SK-N-DZ (cell line): ENCODE measurements around the gene ZNF827. TPM values are rescaled to one million over a fixed set of nuclear protein-coding genes. Genes with fewer than 3 reads are reported as not detected.

Source experiments
- DNase-seq: peaks from one replicate; pipeline ENCODE4 v3.0.0-alpha.2; 2015; ENCODE audit warnings: low spot score
- polyA plus RNA-seq, 2 experiments: library from polyadenylated mRNA; depleted of rRNA; stranded (reverse); fragments of >200 nt; gene quantifications; 2 replicates each; pipeline ENCODE4 v1.2.3, GENCODE V29; 2014

Gene ZNF827, protein sequence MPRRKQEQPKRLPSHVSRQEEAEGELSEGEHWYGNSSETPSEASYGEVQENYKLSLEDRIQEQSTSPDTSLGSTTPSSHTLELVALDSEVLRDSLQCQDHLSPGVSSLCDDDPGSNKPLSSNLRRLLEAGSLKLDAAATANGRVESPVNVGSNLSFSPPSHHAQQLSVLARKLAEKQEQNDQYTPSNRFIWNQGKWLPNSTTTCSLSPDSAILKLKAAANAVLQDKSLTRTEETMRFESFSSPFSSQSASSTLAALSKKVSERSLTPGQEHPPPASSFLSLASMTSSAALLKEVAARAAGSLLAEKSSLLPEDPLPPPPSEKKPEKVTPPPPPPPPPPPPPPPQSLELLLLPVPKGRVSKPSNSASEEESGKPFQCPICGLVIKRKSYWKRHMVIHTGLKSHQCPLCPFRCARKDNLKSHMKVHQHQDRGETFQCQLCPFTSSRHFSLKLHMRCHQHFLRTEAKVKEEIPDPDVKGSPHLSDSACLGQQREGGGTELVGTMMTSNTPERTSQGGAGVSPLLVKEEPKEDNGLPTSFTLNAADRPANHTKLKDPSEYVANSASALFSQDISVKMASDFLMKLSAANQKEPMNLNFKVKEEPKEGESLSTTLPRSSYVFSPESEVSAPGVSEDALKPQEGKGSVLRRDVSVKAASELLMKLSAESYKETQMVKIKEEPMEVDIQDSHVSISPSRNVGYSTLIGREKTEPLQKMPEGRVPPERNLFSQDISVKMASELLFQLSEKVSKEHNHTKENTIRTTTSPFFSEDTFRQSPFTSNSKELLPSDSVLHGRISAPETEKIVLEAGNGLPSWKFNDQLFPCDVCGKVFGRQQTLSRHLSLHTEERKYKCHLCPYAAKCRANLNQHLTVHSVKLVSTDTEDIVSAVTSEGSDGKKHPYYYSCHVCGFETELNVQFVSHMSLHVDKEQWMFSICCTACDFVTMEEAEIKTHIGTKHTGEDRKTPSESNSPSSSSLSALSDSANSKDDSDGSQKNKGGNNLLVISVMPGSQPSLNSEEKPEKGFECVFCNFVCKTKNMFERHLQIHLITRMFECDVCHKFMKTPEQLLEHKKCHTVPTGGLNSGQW
- 2.4 and 2.6 TPM in 2 replicates for polyA plus RNA-seq (2014; cell fraction: cytosol; rRNA removed)
- polyA plus RNA-seq (2014; cell fraction: nucleus; rRNA removed): 6.4 and 15.0 TPM in 2 replicates

GRCh38 chr4:145938618-145939440, at the start of gene ZNF827:
Gene ZNF827 (minus strand): TSS chr4:145938823. CDS start chr4:145938407, 416 bp downstream.
- peak; percentile 61 for DNase-seq

- no peak for DNase-seq
Measured at GRCh38 chr4:145984563-145984962, 45.9 kb upstream of the ZNF827 start.

DNA sequence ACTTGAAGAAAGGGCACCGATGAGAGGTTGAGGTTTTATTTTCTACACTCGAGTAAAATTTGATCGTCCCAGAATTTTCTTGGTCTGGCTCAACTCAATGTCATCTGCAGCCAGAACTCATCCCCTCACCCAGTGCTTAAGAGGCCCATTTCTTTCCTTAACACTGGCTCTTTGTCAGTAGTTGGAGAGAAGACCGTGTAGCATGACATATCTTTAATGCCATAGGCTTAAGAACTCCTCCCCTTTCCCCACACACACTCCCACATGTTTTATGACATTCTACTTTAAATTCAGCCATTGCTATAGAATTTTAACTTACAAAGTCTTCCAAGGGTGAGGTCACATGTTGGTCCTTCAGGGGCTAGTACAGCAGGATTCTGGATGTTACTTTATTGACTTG, 44.2 kb upstream of the ZNF827 start:
- DNase-seq: no peak

GRCh38 chr4:145979160-145979559, 40.5 kb upstream of the ZNF827 start:
- DNase-seq: no peak

DNA sequence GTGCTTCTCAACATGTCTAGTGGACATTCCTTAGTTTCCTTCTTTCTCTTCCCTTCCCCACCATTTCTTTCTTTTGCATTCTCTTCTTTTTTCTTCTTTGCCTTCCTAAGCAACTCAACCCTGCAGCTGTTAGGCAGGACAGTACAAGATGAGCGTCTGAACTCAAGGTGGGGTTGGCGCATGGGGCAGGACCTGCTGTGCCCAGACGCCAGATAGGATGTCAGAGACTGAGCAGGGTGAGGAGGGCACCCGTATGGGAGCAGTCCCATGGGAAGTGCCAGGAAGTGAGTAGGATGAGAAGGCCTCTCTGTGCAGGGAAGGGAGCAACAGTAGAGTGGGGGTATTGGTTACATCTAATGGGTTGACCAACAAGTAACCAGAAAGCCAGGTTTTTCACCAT, 38.1 kb upstream of the ZNF827 start:
- DNase-seq: no peak

DNA sequence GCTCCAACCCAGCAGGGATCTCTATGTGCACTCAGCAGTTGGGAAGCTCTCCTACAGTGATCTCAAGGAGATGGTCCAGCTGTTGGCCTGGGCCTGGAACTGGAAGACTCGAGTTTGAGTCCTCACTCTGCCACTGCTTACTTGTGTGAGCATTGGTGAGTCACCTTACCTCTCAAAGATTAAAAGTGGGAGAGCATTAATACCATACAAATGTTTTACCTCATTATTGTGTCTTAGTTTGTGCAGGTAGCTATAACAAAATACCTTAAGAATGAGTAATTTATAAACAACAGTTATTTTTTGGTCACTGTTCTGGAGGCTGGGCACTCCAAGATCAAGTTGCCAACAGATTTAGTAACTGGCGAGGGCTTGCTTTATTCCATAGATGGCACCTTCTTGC, 21.4 kb upstream of the ZNF827 start:
- no peak for DNase-seq

GRCh38 chr4:145957302-145957701, 18.7 kb upstream of the ZNF827 start:
- DNase-seq: no peak

- peak; percentile 31 for DNase-seq
Measured at GRCh38 chr4:145956288-145956890, 17.8 kb upstream of the ZNF827 start.

DNA sequence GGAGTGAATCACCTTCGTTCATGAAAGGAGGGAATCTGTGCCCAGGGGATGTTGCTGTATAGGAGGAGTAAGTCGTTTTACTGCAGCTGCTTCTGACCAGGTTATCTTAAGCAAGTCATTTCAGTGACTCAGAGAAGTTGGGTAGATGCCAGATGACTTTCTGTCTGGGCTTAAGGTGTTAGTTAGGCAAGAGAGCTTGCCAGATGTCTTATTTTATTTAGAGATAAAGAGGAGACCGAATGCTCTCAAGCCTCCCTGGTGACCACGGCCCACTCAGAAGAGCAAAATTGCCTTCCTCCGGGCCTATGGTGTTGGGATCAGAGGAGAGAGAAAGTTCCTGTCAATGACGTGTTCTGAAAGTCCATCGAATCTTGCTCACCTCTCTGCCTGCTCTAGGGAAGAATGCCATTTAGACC, 16.3 kb upstream of the ZNF827 start:
- DNase-seq: no peak

DNA sequence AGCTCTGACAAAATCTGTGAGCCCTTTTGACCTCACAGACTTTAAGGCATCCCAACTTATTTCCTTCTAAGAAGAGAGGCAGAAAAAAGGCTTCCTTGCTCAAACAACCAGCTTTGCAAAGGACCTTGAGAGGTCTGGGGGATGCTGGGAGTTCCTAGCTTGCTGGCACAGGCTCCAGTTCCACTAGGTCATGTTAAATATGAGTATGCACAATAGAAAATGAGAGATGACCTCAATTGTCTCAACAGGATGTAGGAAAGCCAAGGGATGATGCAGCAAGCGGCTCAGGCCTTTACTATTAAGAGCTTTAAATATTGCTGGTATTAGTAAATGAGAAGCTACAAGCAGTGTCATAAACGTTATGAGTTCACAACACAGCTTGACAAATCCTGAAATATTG, 13.3 kb upstream of the ZNF827 start:
- no peak for DNase-seq

GRCh38 chr4:145945431-145946155, 7.0 kb upstream of the ZNF827 start:
- DNase-seq: no peak

DNA sequence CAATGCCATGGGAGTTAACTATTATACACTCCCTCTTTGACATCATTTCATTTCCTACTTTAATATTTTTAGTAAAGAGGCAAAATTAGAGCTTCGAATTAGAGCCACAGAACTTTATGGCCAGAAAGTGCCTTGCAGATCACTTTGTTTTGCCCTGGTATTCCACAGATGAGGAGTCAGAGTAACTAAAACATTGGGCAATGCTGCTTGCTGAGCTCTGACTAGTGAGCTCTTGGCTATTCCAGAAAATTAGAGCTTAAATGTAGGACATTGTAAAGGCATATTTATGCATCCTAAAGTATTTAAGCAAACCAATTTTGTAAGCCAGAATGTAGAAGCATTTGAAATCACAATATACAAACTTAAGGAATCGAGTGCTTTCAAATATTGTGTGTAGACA, 6.3 kb upstream of the ZNF827 start:
- no peak for DNase-seq

DNA sequence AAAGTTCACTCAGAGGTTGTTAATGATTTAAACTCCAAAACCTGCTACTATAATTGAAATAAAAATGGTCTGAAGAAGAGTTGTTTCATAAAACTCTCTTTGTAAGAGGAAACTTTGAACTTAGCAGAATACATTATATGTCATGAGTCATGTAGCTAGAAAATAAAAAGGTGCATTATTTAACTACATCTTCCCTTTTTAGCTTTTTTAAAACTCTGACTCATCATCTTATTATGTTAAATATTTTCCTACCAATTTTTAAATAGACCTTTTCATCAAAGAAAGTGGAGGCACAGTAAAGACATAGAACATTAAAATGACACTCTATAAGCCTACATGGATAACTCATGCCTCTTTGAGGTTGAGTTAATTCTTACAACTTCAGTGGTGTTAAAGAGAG, 1.2 kb upstream of the ZNF827 start:
- no peak for DNase-seq

DNA sequence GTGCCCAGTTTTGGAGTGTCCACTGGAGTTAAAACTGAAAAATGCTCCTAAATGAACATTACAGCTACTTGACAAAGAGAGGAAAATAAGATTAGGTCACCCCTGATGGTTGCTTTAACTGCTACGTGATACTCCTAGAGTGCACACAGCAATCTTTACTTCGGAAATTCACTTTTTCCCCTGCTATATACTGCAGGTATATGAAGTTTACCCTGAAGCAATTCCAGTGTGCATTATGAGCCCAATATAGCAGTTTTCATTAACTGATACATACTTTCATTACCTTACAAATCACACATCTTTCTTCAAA, 773 bp upstream of the ZNF827 start:
- DNase-seq: no peak

DNA sequence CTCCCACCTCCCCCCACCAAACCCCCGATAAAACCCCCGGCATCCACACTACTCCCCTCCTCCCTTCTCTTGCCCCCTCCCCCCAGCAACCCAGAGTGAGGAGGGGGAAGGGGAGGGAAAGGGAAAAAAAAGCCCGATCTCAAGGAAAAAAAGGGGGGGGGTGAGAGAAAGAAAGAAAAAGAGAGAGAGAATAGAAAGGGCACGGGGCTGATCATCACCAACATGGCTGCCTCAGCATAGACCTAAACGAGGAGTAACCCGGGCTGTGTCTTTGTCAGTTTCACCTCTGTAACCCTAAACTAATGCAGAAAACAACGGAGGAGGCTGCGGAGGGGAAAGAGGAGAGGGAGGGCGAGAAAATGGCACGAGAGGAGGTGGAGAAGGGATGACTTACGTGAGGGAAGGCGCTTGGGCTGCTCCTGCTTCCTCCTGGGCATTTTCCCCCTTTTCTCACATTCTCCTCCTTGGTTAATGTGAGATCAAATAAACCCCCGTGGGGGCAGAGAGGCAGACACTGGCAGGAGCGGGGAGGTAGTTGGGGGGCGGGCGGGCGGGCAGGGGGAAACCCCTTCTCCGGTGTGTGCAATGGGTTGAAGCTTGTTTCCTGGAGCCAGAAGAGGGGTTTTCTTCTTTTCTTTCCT, 532 bp downstream of the ZNF827 start:
- peak; percentile 29 for DNase-seq

DNA sequence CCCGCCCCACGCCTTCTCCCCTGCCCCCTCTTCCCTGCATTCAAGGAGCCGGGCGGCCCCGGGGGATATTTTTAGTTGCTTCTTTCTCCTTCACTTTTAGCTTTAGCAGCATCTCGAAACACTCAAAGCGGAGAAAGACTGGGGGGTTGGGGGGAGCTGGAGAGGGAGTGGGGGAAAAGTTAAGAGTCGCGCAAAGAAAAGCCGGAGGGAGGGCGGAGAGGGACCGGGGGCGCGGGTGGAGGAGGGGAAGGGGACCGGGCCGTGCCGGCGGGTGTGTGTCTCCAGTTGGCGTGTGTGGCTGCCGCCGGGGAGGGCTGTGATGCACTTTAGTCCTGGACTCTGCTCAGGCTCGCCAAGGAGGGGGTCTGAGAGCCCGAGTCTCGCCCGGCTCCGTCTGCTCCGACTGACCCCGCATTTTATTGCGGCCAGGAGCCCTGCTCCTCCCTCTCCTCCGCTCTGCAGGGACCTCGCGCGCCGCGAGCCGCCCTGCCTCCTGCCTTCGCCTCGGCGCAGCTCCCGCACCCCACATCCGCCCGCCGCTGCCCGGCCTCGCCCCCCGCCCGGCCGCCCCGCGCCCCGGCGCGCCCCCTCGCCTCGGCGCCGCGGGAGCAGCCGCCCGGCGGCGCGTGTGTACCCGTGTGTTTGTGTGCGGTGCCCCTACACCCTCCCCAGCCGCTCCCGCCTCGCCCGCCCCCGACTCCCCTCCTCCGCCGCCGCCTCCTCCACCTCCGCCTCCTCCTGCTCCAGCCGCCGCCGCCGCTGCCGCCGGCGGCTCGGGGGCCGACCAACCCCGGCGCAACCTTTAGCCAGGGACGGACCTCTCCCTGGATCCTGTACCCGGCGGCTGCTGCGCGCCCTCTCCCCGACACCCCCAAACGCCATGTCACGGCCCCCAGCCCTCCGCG, 1.4 kb downstream of the ZNF827 start:
- peak; percentile 66 for DNase-seq

DNA sequence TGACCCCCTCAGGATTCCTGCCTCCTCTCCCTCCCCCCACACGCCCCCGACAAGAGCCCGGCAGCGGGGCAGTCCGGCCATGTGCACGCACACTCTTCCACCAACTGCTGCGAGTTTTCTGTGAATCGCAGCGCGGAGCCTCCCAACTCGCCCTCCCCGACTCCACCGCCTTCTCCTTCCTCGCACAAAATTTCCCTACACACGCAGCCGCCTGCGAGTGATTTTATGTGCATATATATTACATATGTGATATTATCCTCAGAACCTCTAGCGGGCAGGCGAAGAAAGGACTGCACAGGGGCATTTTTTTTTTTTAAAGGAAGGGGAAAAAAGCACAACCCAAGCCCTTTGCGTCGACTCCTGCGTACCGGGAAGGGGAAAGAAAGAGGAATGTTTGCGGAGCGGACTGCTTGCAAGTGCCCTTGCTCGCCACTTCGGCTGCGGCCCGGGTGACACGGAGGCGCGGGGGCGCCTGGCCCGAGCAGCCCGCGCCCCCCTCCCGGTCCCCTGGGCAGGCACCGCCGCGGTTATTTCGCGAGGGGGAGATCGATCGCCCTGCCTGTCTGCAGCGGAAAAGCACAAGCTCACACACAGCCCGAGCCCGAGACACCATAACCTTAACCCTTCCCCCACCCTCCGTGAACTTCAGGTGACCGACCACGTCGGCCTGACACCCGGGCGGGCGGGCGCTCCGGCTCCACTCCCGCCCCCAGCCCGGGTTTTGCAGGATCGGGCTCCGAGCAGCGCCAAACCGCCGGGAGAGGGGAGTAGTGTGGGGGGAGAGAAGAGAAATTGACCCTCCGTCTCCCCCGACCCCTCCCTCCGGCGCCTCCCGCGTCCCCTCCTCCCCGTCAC, 2.3 kb downstream of the ZNF827 start:
- DNase-seq: peak; percentile 84
